K562 (cell line): ENCODE measurements around the gene FIZ1. TPM values are rescaled to one million over a fixed set of nuclear protein-coding genes. Genes with fewer than 3 reads are reported as not detected.

Experiments used
- ATAC-seq: fragments of 200-7000 bp; cut with Tn5 transposase; 3 replicates; pipeline ENCODE4 v1.9.1; 2020; ENCODE audit warnings: moderate library complexity
- BruUV-seq: library from RNA; stranded (reverse); fragments of 400-500 nt; replicated peaks from 2 replicates; lab custom pipeline; 2021; lab: Mats Ljungman, UMichigan
- CTCF ChIA-PET: fragments of 300-600 bp; formaldehyde crosslinking; extraction: SDS; loops from one replicate; lab custom pipeline; 2021; ENCODE audit warnings: low intra/inter-chr PET ratio; lab: Yijun Ruan, JAX
- POLR2A ChIA-PET: fragments of 300-600, 350-650 bp; sonication (Branson Sonifier 250); formaldehyde crosslinking; extraction: SDS; loops from one replicate; lab custom pipeline; 2021; ENCODE audit warnings: antibody characterized with exemption, inconsistent platforms; lab: Yijun Ruan, JAX
- DNase-seq, 4 experiments: peaks; one replicate each; pipeline versions ENCODE4 v3.0.0 to v3.0.0-alpha.2; 2011 to 2018; ENCODE audit warnings: low spot score in 3 of 4, mixed read lengths in 3 of 4; ENCODE audit errors: extremely low read depth in 1 of 4
- FAIRE-seq: peaks from 2 replicates; lab custom pipeline; 2011; peaks lifted over from hg19 to GRCh38; lab: Jason Lieb, UNC
- H2AFZ ChIP-seq: 2 replicates; pipeline ENCODE4 v1.6.0; 2011; ENCODE audit warnings: low read depth, low read length, control low read depth, inconsistent platforms
- H3K27ac ChIP-seq: fragments of 200-600 bp; 3 replicates; pipeline ENCODE4 v1.8.0; 2011; ENCODE audit warnings: low read depth, mild to moderate bottlenecking, control low read depth, inconsistent platforms, low read length, moderate library complexity, mixed read lengths; ENCODE audit errors: extremely low read depth
- H3K27me3 ChIP-seq, 2 experiments: fragments of 300-600 bp in 1 of 2; 2 replicates in 1 of 2; 3 replicates in 1 of 2; pipeline versions ENCODE4 v1.6.0 to v1.8.0; 2011; ENCODE audit warnings: inconsistent platforms in 2 of 2, low read length in 2 of 2, mild to moderate bottlenecking in 1 of 2, mixed read lengths in 1 of 2, moderate library complexity in 1 of 2; ENCODE audit not compliant: control insufficient read depth in 2 of 2, insufficient read depth in 2 of 2
- H3K36me3 ChIP-seq: fragments of 300-600 bp; 3 replicates; pipeline ENCODE4 v1.8.0; 2011; ENCODE audit warnings: mild to moderate bottlenecking, low read length, inconsistent platforms; ENCODE audit not compliant: control insufficient read depth, insufficient read depth
- H3K4me1 ChIP-seq, 2 experiments: fragments of 200-600 bp in 1 of 2; replicated peaks in 1 of 2; 2 replicates in 1 of 2; 3 replicates in 1 of 2; pipeline versions ENCODE4 v1.5.1 to v1.8.0; 2011; ENCODE audit warnings: inconsistent platforms in 2 of 2, low read length in 2 of 2, mild to moderate bottlenecking in 1 of 2, mixed read lengths in 1 of 2, moderate library complexity in 1 of 2; ENCODE audit not compliant: control insufficient read depth in 2 of 2, insufficient read depth in 2 of 2
- H3K4me2 ChIP-seq: 2 replicates; pipeline ENCODE4 v1.6.1; 2011; ENCODE audit warnings: low read length, control low read depth, inconsistent platforms, mixed read lengths; ENCODE audit not compliant: insufficient read depth
- H3K4me3 ChIP-seq: fragments of 200-600 bp; sonication (generic), shearing (Covaris generic); 2 replicates; pipeline ENCODE4 v1.5.1; 2016; ENCODE audit warnings: control low read depth, inconsistent platforms
- H3K79me2 ChIP-seq: fragments of 200-600 bp; 3 replicates; pipeline ENCODE4 v1.8.0; 2011; ENCODE audit warnings: low read length, inconsistent platforms; ENCODE audit not compliant: control insufficient read depth, insufficient read depth
- H3K9ac ChIP-seq, 2 experiments: 2 replicates each; pipeline versions ENCODE4 v1.6.0 to v1.6.1; 2011; ENCODE audit warnings: low read depth in 2 of 2, low read length in 2 of 2, control low read depth in 1 of 2, inconsistent platforms in 1 of 2, mild to moderate bottlenecking in 1 of 2, mixed read lengths in 1 of 2; ENCODE audit not compliant: insufficient read depth in 1 of 2
- H3K9me1 ChIP-seq: one replicate; pipeline ENCODE4 v1.6.0; 2011; ENCODE audit warnings: inconsistent platforms, mild to moderate bottlenecking, low read length, moderate library complexity; ENCODE audit not compliant: control insufficient read depth, insufficient read depth
- H3K9me3 ChIP-seq: replicated peaks from 2 replicates; pipeline ENCODE4 v1.5.1; 2011; ENCODE audit warnings: low read depth, low read length, inconsistent platforms; ENCODE audit not compliant: control insufficient read depth, insufficient read depth
- H4K20me1 ChIP-seq: replicated peaks from 2 replicates; pipeline ENCODE4 v1.6.1; 2011; ENCODE audit warnings: low read length, inconsistent platforms, mixed read lengths; ENCODE audit not compliant: control insufficient read depth, insufficient read depth
- BHLHE40 ChIP-seq: IDR thresholded peaks from 2 replicates; pipeline ENCODE4 v1.6.1; 2011; ENCODE audit warnings: low read length, improper control_type of control experiment
- FOXP4 ChIP-seq: sonication (generic); formaldehyde crosslinking; IDR thresholded peaks from 2 replicates; pipeline ENCODE4 v1.8.0; 2022; ENCODE audit warnings: mild to moderate bottlenecking, missing genetic modification reagents, borderline replicate concordance
- LEF1 ChIP-seq: fragments of 450-650 bp; IDR thresholded peaks from 2 replicates; pipeline ENCODE4 v1.6.1; 2016; ENCODE audit warnings: mild to moderate bottlenecking
- NELFE ChIP-seq: IDR thresholded peaks from 2 replicates; pipeline ENCODE4 v1.6.1; 2011; ENCODE audit warnings: mild to moderate bottlenecking; ENCODE audit not compliant: insufficient read depth, insufficient read length
- NKRF ChIP-seq: fragments of 450-650 bp; IDR thresholded peaks from 2 replicates; pipeline ENCODE4 v1.6.1; 2016; ENCODE audit warnings: borderline replicate concordance
- PCBP1 ChIP-seq: fragments of 200-400 bp; formaldehyde crosslinking; IDR thresholded peaks from 2 replicates; pipeline ENCODE4 v1.6.1; 2018; ENCODE audit warnings: mild to moderate bottlenecking, low read depth, low read length; ENCODE audit not compliant: poor library complexity, severe bottlenecking
- SNRNP70 ChIP-seq: fragments of 200-400 bp; formaldehyde crosslinking; optimal IDR thresholded peaks from 2 replicates; pipeline ENCODE3; 2017; ENCODE audit warnings: low read depth, low read length
- XRCC5 ChIP-seq: fragments of 200-400 bp; formaldehyde crosslinking; IDR thresholded peaks from 2 replicates; pipeline ENCODE4 v1.6.1; 2017; ENCODE audit warnings: low read depth, mild to moderate bottlenecking, low read length
- ZBTB26 ChIP-seq: fragments of 450-650 bp; formaldehyde crosslinking; IDR thresholded peaks from 2 replicates; pipeline ENCODE4 v1.4.0; 2022; ENCODE audit warnings: missing genetic modification characterization
- ZNF174 ChIP-seq: fragments of 250-450 bp; sonication (Bioruptor Pico); IDR thresholded peaks from 2 replicates; pipeline ENCODE4 v1.4.0; 2020; ENCODE audit warnings: mild to moderate bottlenecking
- ZNF408 ChIP-seq: fragments of 250-450 bp; sonication (Bioruptor Pico); IDR thresholded peaks from 2 replicates; pipeline ENCODE4 v1.4.0; 2020; ENCODE audit warnings: low read depth, mild to moderate bottlenecking, moderate library complexity
- WGBS: fragments of 100-300 bp; shearing (Covaris generic); methylation state at CpG from one replicate; pipeline ENCODE4 v1.1.6; 2016; ENCODE audit warnings: low coverage, mixed read lengths; ENCODE audit not compliant: insufficient coverage; ENCODE audit errors: missing lambda C conversion rate; 5-methylcytosine and 5-hydroxymethylcytosine counted together
- in situ Hi-C: fragments of 300-500 bp; cut with MboI; formaldehyde crosslinking; loops from 4 replicates; pipeline ENCODE4 v1.15.0; 2018; ENCODE audit warnings: inconsistent platforms, mixed read lengths
- intact Hi-C: fragments of 100-400 bp; cut with micrococcal nuclease; formaldehyde crosslinking; loops from 2 replicates; pipeline ENCODE4 v1.14.2; 2022
- polyA plus RNA-seq, 8 experiments: library from polyadenylated mRNA; depleted of rRNA in 4 of 8; stranded (reverse) in 5 of 8; unstranded in 3 of 8; fragments of >200 nt; fragmentation: Nextera tagmentation in 2 of 8; fragmentation: Illumina TruSeq in 1 of 8; extraction: Ambion mirVana in 2 of 8; extraction: Trizol in 1 of 8; gene quantifications; 2 replicates each; pipeline versions ENCODE4 v1.2.1 to v1.2.3, GENCODE V29; 2011 to 2014; ENCODE audit warnings: inconsistent platforms in 1 of 8, missing spikeins in 1 of 8
- total RNA-seq, 7 experiments: library from RNA; depleted of rRNA in 6 of 7; stranded (reverse); fragments of >200 nt in 6 of 7; fragmentation: Illumina TruSeq in 2 of 7; extraction: Trizol in 2 of 7; gene quantifications; 2 replicates each; pipeline versions ENCODE4 v1.2.1 to v1.2.3, GENCODE V29; 2011 to 2021; ENCODE audit warnings: low replicate concordance in 1 of 7
- TF ChIP-seq, protein P1 (sequence below): sonication (generic); formaldehyde crosslinking; IDR thresholded peaks from 2 replicates; pipeline ENCODE4 v1.8.1; 2023; ENCODE audit warnings: mild to moderate bottlenecking, missing genetic modification reagents

Gene FIZ1
- total and polyA plus RNA-seq, 9 of the 15 experiments (the other 6 are each of a cell fraction or from before 2014, with no cell fraction given), result 0.79 to 17.5 (median 5.5) TPM

DNA sequence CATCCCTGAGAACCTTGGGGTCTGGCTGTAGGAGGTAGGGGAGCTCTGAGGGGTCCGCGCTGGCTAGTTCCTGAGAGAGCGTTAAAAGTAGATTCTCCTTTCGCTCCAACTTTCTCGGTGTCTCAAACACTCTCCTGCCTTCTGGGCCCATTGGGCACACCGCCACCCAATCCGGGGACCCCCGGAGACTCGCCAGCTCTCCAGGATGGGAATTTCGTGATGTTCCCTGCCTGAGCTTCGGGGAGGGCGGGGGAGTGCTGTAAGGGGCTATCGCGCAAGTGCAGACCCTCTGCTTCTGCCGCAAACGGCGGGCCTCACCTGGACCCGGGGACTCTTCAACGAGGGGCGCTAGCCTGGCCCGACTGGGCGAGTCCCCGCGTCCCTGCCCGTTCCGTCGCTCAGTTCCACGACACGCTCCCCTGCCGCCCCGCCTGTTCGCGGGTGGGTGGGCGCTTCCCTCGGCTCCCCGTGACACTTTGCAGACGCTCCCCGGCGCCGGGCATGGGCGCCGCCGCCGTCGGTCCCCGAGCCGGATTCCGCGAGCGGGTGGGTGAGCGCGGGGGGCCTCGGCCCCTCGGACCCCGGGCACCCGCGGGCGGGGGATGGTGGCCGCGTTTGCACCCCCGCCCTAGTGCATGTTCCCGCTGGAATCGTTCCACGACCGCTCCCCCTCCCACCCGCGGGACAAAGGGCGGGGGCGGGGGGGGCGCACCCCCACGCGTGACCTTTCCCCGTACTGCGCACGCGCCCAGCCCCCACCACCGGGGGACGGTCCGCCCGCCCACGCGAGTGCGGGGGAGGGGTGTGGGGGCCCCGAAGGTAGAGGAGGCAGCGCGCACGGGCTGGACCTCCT, 48.6 kb upstream of the FIZ1 start, which contains the start of gene CCDC106:
CCDC106 (plus strand) TSS at position 481 of the 853 bp plus-strand sequence. CDS start 835 bp downstream, outside the sequence.
- ChIA-PET POLR2A (interaction anchor here (0.5 to 1.8 kb wide), 11 partner anchors 10 to 612 kb away, joined by 3 to 7 read pairs (median 3); partner anchors contain the start of gene ZNF865), CTCF (interaction anchor here (0.7 kb wide), 1 partner anchor 13 kb away, joined by 4 read pairs; no protein-coding TSS in a partner anchor)
- peak within 1 kb of the TSS; percentile 90 for H3K27ac ChIP-seq
- H3K9me3 ChIP-seq, result no peaks in the 10 kb centered on the region
- peaks cover 26 to 78% of the 10 kb centered on the region in 2 experiments for H3K4me1 ChIP-seq
- ATAC-seq (peak; percentile 53), FAIRE-seq (peak; percentile 76), DNase-seq (peak; percentile 81 to 86 (median 84))
- H4K20me1 ChIP-seq, result no peaks in the 10 kb centered on the region
- BruUV-seq, result no TSS peak
- H3K9me1 ChIP-seq, result no peaks in the 10 kb centered on the region
- H3K4me2 ChIP-seq, result peak within 1 kb of the TSS; percentile 90
- H3K79me2 ChIP-seq, result peaks cover 57% of the 10 kb centered on the region
- H3K27me3 ChIP-seq, result no peaks in the 10 kb centered on the region
- 3% methylated on average over 38 of the region's 87 CpGs for WGBS
- peak within 1 kb of the TSS; percentile 68 for H3K4me3 ChIP-seq
- peaks cover 49% of the 10 kb centered on the region; the same call in 2 of the 3 replicates for H3K36me3 ChIP-seq
- in situ Hi-C loops (loop anchor here (25.0 kb wide), 2 partner anchors 511 to 664 kb away; partner anchors contain the start of genes TNNT1 and ZSCAN5A), intact Hi-C loops (no loop called here)
- H3K9ac ChIP-seq, result peak within 1 kb of the TSS; percentile 89 to 98
- peak within 1 kb of the TSS; percentile 95 for H2AFZ ChIP-seq
- TF ChIP-seq NELFE (no peak), FOXP4 (CRISPR knock-in tag) (no peak), ZBTB26 (CRISPR knock-in tag) (no peak), LEF1 (0 out of 2 replicates have a peak, but pooled peaks have one; percentile 38), NKRF (peak; percentile 36; the same call in 1 of the 2 replicates), ZNF408 (no peak), BHLHE40 (peak; percentile 65), XRCC5 (peak; percentile 49; the same call in 1 of the 2 replicates), PCBP1 (peak; percentile 89), ZNF174 (CRISPR knock-in tag) (no peak), SNRNP70 (no peak)
- TF ChIP-seq, protein P1, sequence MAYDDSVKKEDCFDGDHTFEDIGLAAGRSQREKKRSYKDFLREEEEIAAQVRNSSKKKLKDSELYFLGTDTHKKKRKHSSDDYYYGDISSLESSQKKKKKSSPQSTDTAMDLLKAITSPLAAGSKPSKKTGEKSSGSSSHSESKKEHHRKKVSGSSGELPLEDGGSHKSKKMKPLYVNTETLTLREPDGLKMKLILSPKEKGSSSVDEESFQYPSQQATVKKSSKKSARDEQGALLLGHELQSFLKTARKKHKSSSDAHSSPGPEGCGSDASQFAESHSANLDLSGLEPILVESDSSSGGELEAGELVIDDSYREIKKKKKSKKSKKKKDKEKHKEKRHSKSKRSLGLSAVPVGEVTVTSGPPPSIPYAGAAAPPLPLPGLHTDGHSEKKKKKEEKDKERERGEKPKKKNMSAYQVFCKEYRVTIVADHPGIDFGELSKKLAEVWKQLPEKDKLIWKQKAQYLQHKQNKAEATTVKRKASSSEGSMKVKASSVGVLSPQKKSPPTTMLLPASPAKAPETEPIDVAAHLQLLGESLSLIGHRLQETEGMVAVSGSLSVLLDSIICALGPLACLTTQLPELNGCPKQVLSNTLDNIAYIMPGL (CRISPR knock-in tag), result peak; percentile 62; the same call in 1 of the 2 replicates
